K562 (cell line): ENCODE results near the gene NUBPL. TPM values are rescaled to one million over a fixed set of nuclear protein-coding genes. Genes with fewer than 3 reads are reported as not detected.
A peak's percentile ranks its signal among the peaks of the same experiment; 100 is the strongest.

ENCODE experiments used
- ATAC-seq: fragments of 200-7000 bp; cut with Tn5 transposase; 3 replicates; pipeline ENCODE4 v1.9.1; 2020; ENCODE audit warnings: moderate library complexity
- BruUV-seq: library from RNA; stranded (reverse); fragments of 400-500 nt; replicated peaks from 2 replicates; lab custom pipeline; 2021; lab: Mats Ljungman, UMichigan
- CTCF ChIA-PET: fragments of 300-600 bp; formaldehyde crosslinking; extraction: SDS; loops from one replicate; lab custom pipeline; 2021; ENCODE audit warnings: low intra/inter-chr PET ratio; lab: Yijun Ruan, JAX
- POLR2A ChIA-PET: fragments of 300-600, 350-650 bp; sonication (Branson Sonifier 250); formaldehyde crosslinking; extraction: SDS; loops from one replicate; lab custom pipeline; 2021; ENCODE audit warnings: antibody characterized with exemption, inconsistent platforms; lab: Yijun Ruan, JAX
- DNase-seq, 4 experiments: peaks; one replicate each; pipeline versions ENCODE4 v3.0.0 to v3.0.0-alpha.2; 2011 to 2018; ENCODE audit warnings: low spot score in 3 of 4, mixed read lengths in 3 of 4; ENCODE audit errors: extremely low read depth in 1 of 4
- FAIRE-seq: peaks from 2 replicates; lab custom pipeline; 2011; peaks lifted over from hg19 to GRCh38; lab: Jason Lieb, UNC
- H2AFZ ChIP-seq: 2 replicates; pipeline ENCODE4 v1.6.0; 2011; ENCODE audit warnings: low read depth, low read length, control low read depth, inconsistent platforms
- H3K27ac ChIP-seq: fragments of 200-600 bp; 3 replicates; pipeline ENCODE4 v1.8.0; 2011; ENCODE audit warnings: low read depth, mild to moderate bottlenecking, control low read depth, inconsistent platforms, low read length, moderate library complexity, mixed read lengths; ENCODE audit errors: extremely low read depth
- H3K27me3 ChIP-seq, 2 experiments: fragments of 300-600 bp in 1 of 2; 2 replicates in 1 of 2; 3 replicates in 1 of 2; pipeline versions ENCODE4 v1.6.0 to v1.8.0; 2011; ENCODE audit warnings: inconsistent platforms in 2 of 2, low read length in 2 of 2, mild to moderate bottlenecking in 1 of 2, mixed read lengths in 1 of 2, moderate library complexity in 1 of 2; ENCODE audit not compliant: control insufficient read depth in 2 of 2, insufficient read depth in 2 of 2
- H3K36me3 ChIP-seq: fragments of 300-600 bp; 3 replicates; pipeline ENCODE4 v1.8.0; 2011; ENCODE audit warnings: mild to moderate bottlenecking, low read length, inconsistent platforms; ENCODE audit not compliant: control insufficient read depth, insufficient read depth
- H3K4me1 ChIP-seq, 2 experiments: fragments of 200-600 bp in 1 of 2; replicated peaks in 1 of 2; 2 replicates in 1 of 2; 3 replicates in 1 of 2; pipeline versions ENCODE4 v1.5.1 to v1.8.0; 2011; ENCODE audit warnings: inconsistent platforms in 2 of 2, low read length in 2 of 2, mild to moderate bottlenecking in 1 of 2, mixed read lengths in 1 of 2, moderate library complexity in 1 of 2; ENCODE audit not compliant: control insufficient read depth in 2 of 2, insufficient read depth in 2 of 2
- H3K4me2 ChIP-seq: 2 replicates; pipeline ENCODE4 v1.6.1; 2011; ENCODE audit warnings: low read length, control low read depth, inconsistent platforms, mixed read lengths; ENCODE audit not compliant: insufficient read depth
- H3K4me3 ChIP-seq: fragments of 200-600 bp; sonication (generic), shearing (Covaris generic); 2 replicates; pipeline ENCODE4 v1.5.1; 2016; ENCODE audit warnings: control low read depth, inconsistent platforms
- H3K79me2 ChIP-seq: fragments of 200-600 bp; 3 replicates; pipeline ENCODE4 v1.8.0; 2011; ENCODE audit warnings: low read length, inconsistent platforms; ENCODE audit not compliant: control insufficient read depth, insufficient read depth
- H3K9ac ChIP-seq, 2 experiments: 2 replicates each; pipeline versions ENCODE4 v1.6.0 to v1.6.1; 2011; ENCODE audit warnings: low read depth in 2 of 2, low read length in 2 of 2, control low read depth in 1 of 2, inconsistent platforms in 1 of 2, mild to moderate bottlenecking in 1 of 2, mixed read lengths in 1 of 2; ENCODE audit not compliant: insufficient read depth in 1 of 2
- H3K9me1 ChIP-seq: one replicate; pipeline ENCODE4 v1.6.0; 2011; ENCODE audit warnings: inconsistent platforms, mild to moderate bottlenecking, low read length, moderate library complexity; ENCODE audit not compliant: control insufficient read depth, insufficient read depth
- H3K9me3 ChIP-seq: replicated peaks from 2 replicates; pipeline ENCODE4 v1.5.1; 2011; ENCODE audit warnings: low read depth, low read length, inconsistent platforms; ENCODE audit not compliant: control insufficient read depth, insufficient read depth
- H4K20me1 ChIP-seq: replicated peaks from 2 replicates; pipeline ENCODE4 v1.6.1; 2011; ENCODE audit warnings: low read length, inconsistent platforms, mixed read lengths; ENCODE audit not compliant: control insufficient read depth, insufficient read depth
- BRCA1 ChIP-seq, 2 experiments: fragments of 450-650 bp in 1 of 2; sonication (generic) in 1 of 2; formaldehyde crosslinking in 1 of 2; IDR thresholded peaks; 2 replicates each; pipeline versions ENCODE4 v1.5.0 to v1.6.1; 2017 to 2020; ENCODE audit warnings: mild to moderate bottlenecking in 1 of 2, missing genetic modification reagents in 1 of 2
- ESRRB ChIP-seq: fragments of 250-450 bp; sonication (Bioruptor Pico); IDR thresholded peaks from 2 replicates; pipeline ENCODE4 v1.5.0; 2020; ENCODE audit warnings: mild to moderate bottlenecking, moderate library complexity, borderline replicate concordance
- HNRNPK ChIP-seq: fragments of 200-400 bp; formaldehyde crosslinking; IDR thresholded peaks from one replicate; pipeline ENCODE4 v1.6.1; 2018; ENCODE audit warnings: mild to moderate bottlenecking, low read depth, low read length; ENCODE audit not compliant: poor library complexity, severe bottlenecking
- SRSF1 ChIP-seq: fragments of 200-400 bp; formaldehyde crosslinking; IDR thresholded peaks from 2 replicates; pipeline ENCODE4 v1.6.1; 2017; ENCODE audit warnings: mild to moderate bottlenecking, low read depth, low read length, moderate library complexity
- TAF7 ChIP-seq: fragments of 450-650 bp; IDR thresholded peaks from 2 replicates; pipeline ENCODE4 v1.6.1; 2016; ENCODE audit warnings: missing genetic modification characterization, missing compliant biosample characterization
- ZSCAN29 ChIP-seq: fragments of 450-650 bp; IDR thresholded peaks from 2 replicates; pipeline ENCODE4 v1.6.1; 2017
- WGBS: fragments of 100-300 bp; shearing (Covaris generic); methylation state at CpG from one replicate; pipeline ENCODE4 v1.1.6; 2016; ENCODE audit warnings: low coverage, mixed read lengths; ENCODE audit not compliant: insufficient coverage; ENCODE audit errors: missing lambda C conversion rate; 5-methylcytosine and 5-hydroxymethylcytosine counted together
- in situ Hi-C: fragments of 300-500 bp; cut with MboI; formaldehyde crosslinking; loops from 4 replicates; pipeline ENCODE4 v1.15.0; 2018; ENCODE audit warnings: inconsistent platforms, mixed read lengths
- intact Hi-C: fragments of 100-400 bp; cut with micrococcal nuclease; formaldehyde crosslinking; loops from 2 replicates; pipeline ENCODE4 v1.14.2; 2022
- polyA plus RNA-seq, 8 experiments: library from polyadenylated mRNA; depleted of rRNA in 4 of 8; stranded (reverse) in 5 of 8; unstranded in 3 of 8; fragments of >200 nt; fragmentation: Nextera tagmentation in 2 of 8; fragmentation: Illumina TruSeq in 1 of 8; extraction: Ambion mirVana in 2 of 8; extraction: Trizol in 1 of 8; gene quantifications; 2 replicates each; pipeline versions ENCODE4 v1.2.1 to v1.2.3, GENCODE V29; 2011 to 2014; ENCODE audit warnings: inconsistent platforms in 1 of 8, missing spikeins in 1 of 8
- total RNA-seq, 7 experiments: library from RNA; depleted of rRNA in 6 of 7; stranded (reverse); fragments of >200 nt in 6 of 7; fragmentation: Illumina TruSeq in 2 of 7; extraction: Trizol in 2 of 7; gene quantifications; 2 replicates each; pipeline versions ENCODE4 v1.2.1 to v1.2.3, GENCODE V29; 2011 to 2021; ENCODE audit warnings: low replicate concordance in 1 of 7
- TF ChIP-seq, protein P1 (sequence below), 2 experiments: fragments of 250-450 bp in 1 of 2; fragments of 450-650 bp in 1 of 2; sonication (Bioruptor Pico) in 1 of 2; IDR thresholded peaks; 2 replicates each; pipeline versions ENCODE4 v1.6.1 to v1.8.0; 2016 to 2021; ENCODE audit warnings: mild to moderate bottlenecking in 2 of 2, moderate library complexity in 2 of 2, missing compliant biosample characterization in 1 of 2, missing genetic modification characterization in 1 of 2
- TF ChIP-seq, protein P2 (sequence below): sonication (generic); formaldehyde crosslinking; IDR thresholded peaks from 2 replicates; pipeline ENCODE4 v1.8.1; 2023; ENCODE audit warnings: mild to moderate bottlenecking, missing genetic modification reagents, moderate library complexity
- TF ChIP-seq, protein P3 (sequence below): IDR thresholded peaks from 3 replicates; pipeline ENCODE4 v1.6.1; 2011; ENCODE audit warnings: borderline replicate concordance, mild to moderate bottlenecking; ENCODE audit not compliant: insufficient read length, insufficient read depth
- TF ChIP-seq, protein P4 (sequence below): fragments of 250-450 bp; sonication (Bioruptor Pico); IDR thresholded peaks from 2 replicates; pipeline ENCODE4 v1.4.0; 2020; ENCODE audit warnings: mild to moderate bottlenecking
- TF ChIP-seq, protein P5 (sequence below): fragments of 150-350 bp; IDR thresholded peaks from 2 replicates; pipeline ENCODE4 v1.6.1; 2014; ENCODE audit warnings: low read depth, mild to moderate bottlenecking, low read length, borderline replicate concordance
- TF ChIP-seq, protein P6 (sequence below): fragments of 450-650 bp; formaldehyde crosslinking; IDR thresholded peaks from 2 replicates; pipeline ENCODE4 v1.4.0; 2020; ENCODE audit warnings: mild to moderate bottlenecking, moderate library complexity

NUBPL gene
- total and polyA plus RNA-seq, 9 of the 15 experiments (the other 6 are each of a cell fraction or from before 2014, with no cell fraction given) = 3.2 to 8.7 (median 6.1) TPM

DNA sequence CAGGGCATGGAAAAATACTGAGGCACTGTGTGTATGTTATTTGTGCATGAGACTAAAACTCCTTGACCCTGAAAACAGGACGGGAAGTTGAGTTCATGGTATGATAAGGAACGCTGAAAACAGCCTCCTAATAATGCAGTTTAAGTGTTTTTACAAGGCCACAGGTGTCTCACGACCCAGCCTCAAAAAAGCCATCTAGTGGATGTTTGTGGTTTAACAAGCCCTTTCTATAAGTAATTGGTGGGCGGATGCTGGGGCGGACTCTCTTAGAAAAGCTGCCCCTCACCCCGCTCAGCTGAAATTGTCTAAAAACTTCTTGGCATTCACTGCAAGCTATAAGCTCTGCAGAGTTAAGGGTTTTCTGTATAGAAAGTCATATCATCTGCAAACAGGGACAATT is 184.5 kb downstream of the NUBPL start:
- Histone ChIP-seq H3K27ac (no peak overlapping the region), H3K4me1 (no peaks in the 10 kb centered on the region), H3K4me2 (no peak overlapping the region), H3K4me3 (no peak overlapping the region), H3K9ac (no peak overlapping the region), H4K20me1 (no peaks in the 10 kb centered on the region), H3K27me3 (no peaks in the 10 kb centered on the region), H2AFZ (no peak overlapping the region), H3K9me3 (no peaks in the 10 kb centered on the region), H3K79me2 (no peaks in the 10 kb centered on the region), H3K9me1 (no peaks in the 10 kb centered on the region), H3K36me3 (no peaks in the 10 kb centered on the region)
- DNase-seq (peak in 1 of 4 experiments; percentile 5), FAIRE-seq (no peak), ATAC-seq (no peak)
- BruUV-seq = no TSS peak
- POLR2A ChIA-PET = no interaction called here
- intact Hi-C loops = no loop called here
- WGBS = 45% methylated on average over 6 of the region's 6 CpGs
- in situ Hi-C loops = no loop called here
- CTCF ChIA-PET = no interaction called here
- TF ChIP-seq ESRRB (CRISPR knock-in tag) (no peak), ZSCAN29 (no peak), HNRNPK (no peak), BRCA1 (IDR thresholded peaks at IDR 0.05) (no peak), BRCA1 (CRISPR knock-in tag; IDR thresholded peaks at IDR 0.05) (no peak), SRSF1 (no peak), TAF7 (tag) (no peak)
- TF ChIP-seq, protein P1, sequence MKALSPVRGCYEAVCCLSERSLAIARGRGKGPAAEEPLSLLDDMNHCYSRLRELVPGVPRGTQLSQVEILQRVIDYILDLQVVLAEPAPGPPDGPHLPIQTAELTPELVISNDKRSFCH (CRISPR knock-in tag; IDR thresholded peaks at IDR 0.05) = no peak
- TF ChIP-seq, protein P1 (tag; IDR thresholded peaks at IDR 0.05) = no peak
- TF ChIP-seq, protein P2, sequence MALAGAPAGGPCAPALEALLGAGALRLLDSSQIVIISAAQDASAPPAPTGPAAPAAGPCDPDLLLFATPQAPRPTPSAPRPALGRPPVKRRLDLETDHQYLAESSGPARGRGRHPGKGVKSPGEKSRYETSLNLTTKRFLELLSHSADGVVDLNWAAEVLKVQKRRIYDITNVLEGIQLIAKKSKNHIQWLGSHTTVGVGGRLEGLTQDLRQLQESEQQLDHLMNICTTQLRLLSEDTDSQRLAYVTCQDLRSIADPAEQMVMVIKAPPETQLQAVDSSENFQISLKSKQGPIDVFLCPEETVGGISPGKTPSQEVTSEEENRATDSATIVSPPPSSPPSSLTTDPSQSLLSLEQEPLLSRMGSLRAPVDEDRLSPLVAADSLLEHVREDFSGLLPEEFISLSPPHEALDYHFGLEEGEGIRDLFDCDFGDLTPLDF (CRISPR knock-in tag) = no peak
- TF ChIP-seq, protein P3, sequence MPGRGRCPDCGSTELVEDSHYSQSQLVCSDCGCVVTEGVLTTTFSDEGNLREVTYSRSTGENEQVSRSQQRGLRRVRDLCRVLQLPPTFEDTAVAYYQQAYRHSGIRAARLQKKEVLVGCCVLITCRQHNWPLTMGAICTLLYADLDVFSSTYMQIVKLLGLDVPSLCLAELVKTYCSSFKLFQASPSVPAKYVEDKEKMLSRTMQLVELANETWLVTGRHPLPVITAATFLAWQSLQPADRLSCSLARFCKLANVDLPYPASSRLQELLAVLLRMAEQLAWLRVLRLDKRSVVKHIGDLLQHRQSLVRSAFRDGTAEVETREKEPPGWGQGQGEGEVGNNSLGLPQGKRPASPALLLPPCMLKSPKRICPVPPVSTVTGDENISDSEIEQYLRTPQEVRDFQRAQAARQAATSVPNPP = no peak
- TF ChIP-seq, protein P4, sequence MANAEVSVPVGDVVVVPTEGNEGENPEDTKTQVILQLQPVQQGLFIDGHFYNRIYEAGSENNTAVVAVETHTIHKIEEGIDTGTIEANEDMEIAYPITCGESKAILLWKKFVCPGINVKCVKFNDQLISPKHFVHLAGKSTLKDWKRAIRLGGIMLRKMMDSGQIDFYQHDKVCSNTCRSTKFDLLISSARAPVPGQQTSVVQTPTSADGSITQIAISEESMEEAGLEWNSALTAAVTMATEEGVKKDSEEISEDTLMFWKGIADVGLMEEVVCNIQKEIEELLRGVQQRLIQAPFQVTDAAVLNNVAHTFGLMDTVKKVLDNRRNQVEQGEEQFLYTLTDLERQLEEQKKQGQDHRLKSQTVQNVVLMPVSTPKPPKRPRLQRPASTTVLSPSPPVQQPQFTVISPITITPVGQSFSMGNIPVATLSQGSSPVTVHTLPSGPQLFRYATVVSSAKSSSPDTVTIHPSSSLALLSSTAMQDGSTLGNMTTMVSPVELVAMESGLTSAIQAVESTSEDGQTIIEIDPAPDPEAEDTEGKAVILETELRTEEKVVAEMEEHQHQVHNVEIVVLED (CRISPR knock-in tag) = no peak
- TF ChIP-seq, protein P5, sequence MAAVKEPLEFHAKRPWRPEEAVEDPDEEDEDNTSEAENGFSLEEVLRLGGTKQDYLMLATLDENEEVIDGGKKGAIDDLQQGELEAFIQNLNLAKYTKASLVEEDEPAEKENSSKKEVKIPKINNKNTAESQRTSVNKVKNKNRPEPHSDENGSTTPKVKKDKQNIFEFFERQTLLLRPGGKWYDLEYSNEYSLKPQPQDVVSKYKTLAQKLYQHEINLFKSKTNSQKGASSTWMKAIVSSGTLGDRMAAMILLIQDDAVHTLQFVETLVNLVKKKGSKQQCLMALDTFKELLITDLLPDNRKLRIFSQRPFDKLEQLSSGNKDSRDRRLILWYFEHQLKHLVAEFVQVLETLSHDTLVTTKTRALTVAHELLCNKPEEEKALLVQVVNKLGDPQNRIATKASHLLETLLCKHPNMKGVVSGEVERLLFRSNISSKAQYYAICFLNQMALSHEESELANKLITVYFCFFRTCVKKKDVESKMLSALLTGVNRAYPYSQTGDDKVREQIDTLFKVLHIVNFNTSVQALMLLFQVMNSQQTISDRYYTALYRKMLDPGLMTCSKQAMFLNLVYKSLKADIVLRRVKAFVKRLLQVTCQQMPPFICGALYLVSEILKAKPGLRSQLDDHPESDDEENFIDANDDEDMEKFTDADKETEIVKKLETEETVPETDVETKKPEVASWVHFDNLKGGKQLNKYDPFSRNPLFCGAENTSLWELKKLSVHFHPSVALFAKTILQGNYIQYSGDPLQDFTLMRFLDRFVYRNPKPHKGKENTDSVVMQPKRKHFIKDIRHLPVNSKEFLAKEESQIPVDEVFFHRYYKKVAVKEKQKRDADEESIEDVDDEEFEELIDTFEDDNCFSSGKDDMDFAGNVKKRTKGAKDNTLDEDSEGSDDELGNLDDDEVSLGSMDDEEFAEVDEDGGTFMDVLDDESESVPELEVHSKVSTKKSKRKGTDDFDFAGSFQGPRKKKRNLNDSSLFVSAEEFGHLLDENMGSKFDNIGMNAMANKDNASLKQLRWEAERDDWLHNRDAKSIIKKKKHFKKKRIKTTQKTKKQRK = no peak
- TF ChIP-seq, protein P6, sequence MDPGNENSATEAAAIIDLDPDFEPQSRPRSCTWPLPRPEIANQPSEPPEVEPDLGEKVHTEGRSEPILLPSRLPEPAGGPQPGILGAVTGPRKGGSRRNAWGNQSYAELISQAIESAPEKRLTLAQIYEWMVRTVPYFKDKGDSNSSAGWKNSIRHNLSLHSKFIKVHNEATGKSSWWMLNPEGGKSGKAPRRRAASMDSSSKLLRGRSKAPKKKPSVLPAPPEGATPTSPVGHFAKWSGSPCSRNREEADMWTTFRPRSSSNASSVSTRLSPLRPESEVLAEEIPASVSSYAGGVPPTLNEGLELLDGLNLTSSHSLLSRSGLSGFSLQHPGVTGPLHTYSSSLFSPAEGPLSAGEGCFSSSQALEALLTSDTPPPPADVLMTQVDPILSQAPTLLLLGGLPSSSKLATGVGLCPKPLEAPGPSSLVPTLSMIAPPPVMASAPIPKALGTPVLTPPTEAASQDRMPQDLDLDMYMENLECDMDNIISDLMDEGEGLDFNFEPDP (CRISPR knock-in tag) = no peak
